HG02610 (cell line): ENCODE results near the gene HOXB2.

Experiments
- ATAC-seq: cut with Tn5 transposase; IDR thresholded peaks from one replicate; pipeline ENCODE4 v1.9.1; 2021; ENCODE audit warnings: mild to moderate bottlenecking, moderate library complexity; ENCODE audit not compliant: unreplicated experiment

Gene HOXB2

DNA sequence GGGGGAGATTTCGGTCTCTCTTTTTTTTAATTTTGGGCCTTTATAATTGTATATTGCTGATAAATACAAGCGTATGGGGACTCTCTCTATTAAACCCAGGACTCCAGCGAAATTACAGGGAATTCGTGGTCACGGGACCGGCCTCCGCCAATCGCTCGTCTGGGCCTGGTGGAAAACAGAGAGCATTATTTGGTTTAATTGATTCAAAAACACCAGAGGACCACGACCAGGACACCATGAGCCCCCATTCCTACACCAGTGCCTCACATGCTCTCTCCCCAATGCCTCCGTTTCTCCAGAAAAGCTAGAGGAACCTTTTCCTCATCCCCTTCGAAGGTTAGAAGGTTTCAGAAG is at the start of gene HOXB2:
TSS of gene HOXB2 (minus strand) at position 88 of the 354 bp plus-strand sequence. CDS start 198 bp downstream, outside the sequence.
- no peak for ATAC-seq

GRCh38 chr17:48593840-48594537 is 49.1 kb upstream of the HOXB2 start:
- no peak for ATAC-seq

GRCh38 chr17:48593126-48593829 is 48.4 kb upstream of the HOXB2 start, which contains the start of gene HOXB5:
HOXB5 (minus strand) TSS chr17:48593779; CDS start chr17:48593682, 97 bp downstream.
- no peak for ATAC-seq

- no peak for ATAC-seq
Measured at GRCh38 chr17:48592577-48592976, 47.7 kb upstream of the HOXB2 start.

- no peak for ATAC-seq
Measured at GRCh38 chr17:48592057-48592514, 47.2 kb upstream of the HOXB2 start.

DNA sequence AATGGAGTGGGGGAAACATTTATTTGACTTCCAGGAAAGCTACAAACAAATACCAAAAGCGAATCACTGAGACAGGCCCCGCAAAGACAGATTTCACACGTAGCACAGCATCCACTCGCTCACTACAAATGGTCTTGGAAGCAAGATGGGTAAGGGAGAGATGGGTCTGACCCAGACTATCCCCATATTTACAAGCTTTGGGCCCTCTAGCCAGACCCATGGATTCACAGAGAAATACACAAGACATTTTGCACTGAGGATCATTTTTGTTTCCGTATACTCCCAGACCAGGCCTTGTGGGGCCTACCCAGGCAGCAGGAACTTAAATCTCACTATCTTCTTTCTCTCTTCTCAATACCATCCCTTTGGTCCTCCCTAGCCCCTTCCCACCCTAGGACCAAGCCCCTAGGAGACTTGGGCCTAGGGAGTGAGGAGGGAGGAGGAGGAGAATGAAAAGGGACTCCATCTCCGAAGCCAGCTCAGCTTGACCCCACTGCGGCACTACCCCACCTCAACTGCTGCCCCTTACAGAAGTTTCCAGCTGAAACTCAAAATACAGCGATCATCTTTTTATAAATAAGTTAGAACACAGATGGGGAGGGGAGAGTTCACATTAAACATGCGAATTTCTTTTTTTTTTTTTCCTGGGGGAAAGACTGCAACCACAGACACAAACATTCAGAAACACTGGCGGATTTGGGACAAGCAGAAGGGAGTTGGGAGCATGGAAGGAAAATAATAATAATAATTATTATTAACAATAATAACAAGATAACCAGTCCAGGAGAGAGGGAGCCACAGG is 46.5 kb upstream of the HOXB2 start:
- ATAC-seq = no peak

GRCh38 chr17:48590607-48591161 is 45.8 kb upstream of the HOXB2 start:
- no peak for ATAC-seq

DNA sequence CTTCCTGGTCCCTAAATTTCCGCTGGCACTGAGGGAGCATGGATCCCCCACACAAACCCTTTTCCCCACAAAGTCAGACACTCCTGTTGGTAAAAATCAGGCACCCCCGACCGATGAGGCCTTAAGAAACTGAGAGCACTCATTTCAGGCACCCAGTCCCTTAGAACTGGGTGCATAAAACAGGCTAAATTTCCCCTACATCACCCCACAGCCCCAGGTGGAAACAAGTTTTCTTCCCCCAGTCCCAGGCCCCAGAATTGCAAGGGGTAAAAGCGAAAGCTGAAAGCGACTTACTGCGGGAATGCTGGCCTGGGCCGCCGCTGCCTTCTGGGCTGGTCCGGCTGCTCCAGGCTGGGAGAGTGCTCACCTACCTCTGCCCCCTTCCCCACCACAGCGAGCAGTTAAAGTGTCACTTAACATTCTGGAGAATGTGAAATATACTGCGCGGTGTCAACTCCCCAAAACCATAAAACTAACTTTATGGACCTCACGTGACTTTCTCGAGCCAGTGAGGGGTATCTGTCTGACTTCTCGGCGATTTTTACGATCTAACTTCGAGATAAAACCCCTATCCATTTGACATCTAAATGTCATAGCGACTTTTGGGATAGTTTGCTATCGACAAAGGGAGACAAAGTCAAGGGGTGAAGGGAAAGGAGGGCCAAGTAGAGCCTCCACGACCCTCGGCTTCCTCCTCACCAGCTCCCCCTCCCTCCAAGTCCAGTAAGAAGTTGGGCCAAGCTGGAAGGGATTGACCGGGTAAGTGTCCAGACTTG is 45.1 kb upstream of the HOXB2 start, which contains the start of gene HOXB3:
TSS of gene HOXB3 (minus strand) at position 411 of the 776 bp plus-strand sequence. CDS start 37,767 bp downstream, outside the sequence.
- no peak for ATAC-seq

DNA sequence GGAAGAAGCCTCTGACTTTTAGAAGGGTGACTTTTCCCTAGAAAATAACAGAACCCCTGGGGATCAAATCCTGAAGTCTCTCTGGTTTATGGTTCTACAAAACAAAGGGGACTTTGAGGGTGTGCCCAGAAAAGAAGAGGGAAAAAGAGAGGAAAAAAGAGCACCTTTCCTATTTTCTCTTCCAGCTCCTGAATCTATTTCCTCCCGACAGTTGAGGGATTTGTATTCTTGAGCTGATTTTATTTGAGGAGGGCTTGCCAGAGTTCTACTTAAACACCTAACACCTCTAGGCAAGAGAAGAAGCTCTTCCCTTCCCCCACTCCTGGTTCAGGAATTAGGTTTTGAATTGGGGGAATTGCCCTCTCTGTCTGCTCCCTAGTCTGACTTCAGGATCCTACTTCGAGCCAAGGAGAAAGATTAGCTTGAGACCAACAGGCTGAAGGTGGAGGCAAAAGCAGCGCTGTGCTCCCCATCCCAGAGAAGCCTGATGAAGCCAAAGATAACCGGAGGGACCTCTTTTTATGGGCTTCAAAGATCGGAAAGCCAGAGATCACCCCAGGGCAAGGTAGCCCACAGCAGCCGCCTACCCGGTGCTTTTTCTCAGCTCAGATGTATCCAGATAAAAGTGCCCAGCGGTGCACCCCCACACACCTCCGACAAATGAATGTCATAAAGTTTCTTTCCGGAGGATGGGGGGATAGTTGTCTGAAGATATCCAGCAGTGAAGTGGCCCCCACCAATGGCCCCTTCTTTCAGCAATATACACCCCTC is 44.3 kb upstream of the HOXB2 start:
- no peak for ATAC-seq

GRCh38 chr17:48588528-48588927 is 43.6 kb upstream of the HOXB2 start:
- ATAC-seq = no peak

DNA sequence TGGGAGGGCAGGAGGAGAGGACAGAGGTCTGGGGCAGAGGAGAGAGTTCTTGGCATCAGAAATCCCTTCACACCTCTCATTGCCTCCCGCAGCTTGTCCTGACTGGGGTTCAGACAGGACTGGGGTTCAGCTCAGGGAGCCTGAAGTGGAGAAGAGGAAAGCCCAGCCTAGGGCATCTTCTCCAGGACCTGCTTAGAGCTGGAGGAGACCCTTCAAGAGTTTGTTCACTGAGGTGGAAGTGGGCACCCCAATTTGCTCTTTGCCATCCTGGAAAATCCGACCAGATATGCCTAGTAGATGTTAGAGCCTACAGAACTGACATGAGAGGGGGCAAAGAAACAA is 43.1 kb upstream of the HOXB2 start:
- no peak for ATAC-seq

- ATAC-seq = no peak
Measured at GRCh38 chr17:48587276-48588073, 42.6 kb upstream of the HOXB2 start.

DNA sequence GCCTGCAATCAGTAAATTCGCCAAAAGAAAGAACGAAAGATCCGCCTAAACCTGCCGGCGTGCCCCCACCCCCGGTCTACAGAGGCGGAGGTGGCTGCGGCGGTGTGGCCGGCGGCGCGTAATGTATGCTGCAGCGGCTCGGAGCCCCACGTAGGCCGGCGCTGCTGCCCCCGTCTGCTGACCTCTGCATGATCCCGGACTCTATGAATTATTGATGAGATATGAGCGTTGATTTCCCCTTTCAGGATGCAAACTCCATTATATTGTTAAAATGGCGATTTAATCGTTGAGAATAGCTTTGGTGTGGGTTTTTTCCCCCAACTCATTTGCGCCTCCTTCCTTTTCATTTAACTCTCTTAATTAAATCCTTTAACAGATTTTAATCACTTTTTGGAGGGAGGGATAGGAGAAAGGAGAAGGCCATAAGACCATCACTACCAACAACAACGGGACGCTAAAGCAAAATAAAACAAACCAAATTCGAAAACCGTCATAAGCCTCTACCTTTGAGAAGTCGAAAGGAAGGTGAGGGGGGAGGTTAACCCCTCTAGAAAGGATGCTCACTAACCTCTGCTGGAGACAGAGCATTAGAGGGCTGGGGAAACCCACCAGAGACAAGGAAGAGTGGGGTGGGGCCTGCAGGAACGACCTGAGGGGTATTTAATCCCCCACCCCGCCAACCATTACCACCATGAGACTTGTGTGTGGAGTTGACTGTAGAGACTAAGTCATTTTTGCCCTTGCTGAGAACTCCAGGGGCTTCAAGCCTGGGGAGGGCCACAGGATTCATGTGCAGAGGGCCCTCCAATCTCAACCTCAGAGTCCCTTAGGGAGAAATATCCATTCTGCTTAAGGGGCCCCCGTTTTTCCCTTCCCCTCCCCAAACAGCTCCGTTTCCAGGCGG is 41.7 kb upstream of the HOXB2 start:
- no peak for ATAC-seq

- ATAC-seq = no peak
Measured at GRCh38 chr17:48584223-48584741, 39.4 kb upstream of the HOXB2 start.

GRCh38 chr17:48583708-48584222 is 38.9 kb upstream of the HOXB2 start:
- no peak for ATAC-seq

- ATAC-seq = no peak
Measured at GRCh38 chr17:48582750-48583069, 37.8 kb upstream of the HOXB2 start.

DNA sequence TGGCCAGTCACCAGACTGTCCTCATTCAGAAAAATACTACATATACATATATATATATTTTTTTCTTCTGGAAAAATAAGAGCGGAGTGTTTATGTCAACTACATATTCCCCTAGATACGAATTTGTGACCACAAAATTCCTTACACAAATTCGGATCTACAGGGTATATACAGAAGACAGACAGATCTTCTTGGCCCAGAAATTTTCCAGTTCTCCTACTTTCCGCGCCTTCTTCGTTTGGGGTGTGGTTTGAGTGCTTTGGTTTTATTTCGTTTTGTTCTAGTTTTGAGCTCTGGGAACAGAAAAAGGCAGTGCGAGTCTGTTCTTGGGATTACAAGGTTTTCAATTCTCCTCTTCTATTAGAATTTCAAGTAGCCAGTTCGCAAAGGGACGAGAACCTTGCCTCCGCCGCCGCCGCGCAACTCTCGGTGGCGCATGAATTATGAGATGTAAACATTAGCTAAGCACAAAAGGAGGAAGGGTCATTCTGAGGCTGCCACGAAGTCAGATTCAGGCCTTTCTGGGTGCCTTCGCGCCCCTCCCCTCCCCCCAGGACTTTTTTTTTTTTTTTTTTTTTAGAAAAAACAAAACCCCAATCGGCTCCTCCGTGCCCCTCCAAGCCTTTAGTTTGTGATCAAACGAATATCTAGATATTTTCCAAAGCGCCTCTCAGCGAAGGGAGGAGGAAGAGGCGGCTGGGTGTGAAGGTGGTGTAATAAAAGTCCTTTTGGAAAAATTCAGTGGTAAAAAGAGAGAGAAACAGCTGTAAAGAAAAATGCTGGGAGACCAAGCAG is 35.0 kb upstream of the HOXB2 start:
- ATAC-seq = no peak
